Transverse colon (tissue), 4 donors: Measurements from ENCODE around the gene GDPD5. TPM values are rescaled to one million over a fixed set of nuclear protein-coding genes. Genes with fewer than 3 reads are reported as not detected.
A peak's percentile ranks its signal among the peaks of the same experiment; 100 is the strongest.

ENCODE experiments used
- DNase-seq: peaks from one replicate; pipeline ENCODE4 v3.0.0-alpha.2; 2019
- H3K27ac ChIP-seq, 4 donors: fragments of 200-600 bp; sonication (generic); 2 replicates each; pipeline ENCODE4 v1.5.1; 2016 to 2018; ENCODE audit warnings: inconsistent platforms in 4 of 4
- H3K27me3 ChIP-seq: fragments of 200-600 bp; sonication (generic); 2 replicates; pipeline ENCODE4 v1.5.1; 2017; ENCODE audit warnings: inconsistent platforms
- H3K36me3 ChIP-seq, 4 donors: fragments of 200-600 bp; sonication (generic); 2 replicates each; pipeline ENCODE4 v1.5.1; 2017 to 2019; ENCODE audit warnings: inconsistent platforms in 4 of 4
- H3K4me1 ChIP-seq, 4 donors: fragments of 200-600 bp; sonication (generic); 2 replicates each; pipeline ENCODE4 v1.5.1; 2017 to 2020; ENCODE audit warnings: inconsistent platforms in 4 of 4
- H3K4me3 ChIP-seq, 4 donors: fragments of 200-600 bp; sonication (generic); 1 replicate in 1 of 4; 2 replicates in 3 of 4; pipeline versions ENCODE4 v1.5.1 to v1.6.1; 2017 to 2019; ENCODE audit warnings: inconsistent platforms in 4 of 4
- H3K9me3 ChIP-seq, 2 donors: fragments of 200-600 bp; sonication (generic); 2 replicates each; pipeline ENCODE4 v1.5.1; 2017 to 2019; ENCODE audit warnings: inconsistent platforms in 2 of 2
- CTCF ChIP-seq, 5 experiments: fragments of 200-600 bp in 3 of 5; fragments of 450-650 bp in 2 of 5; sonication (generic) in 3 of 5; IDR thresholded peaks; 1 replicate in 2 of 5; 2 replicates in 3 of 5; pipeline ENCODE4 v1.5.1; 2016 to 2017; ENCODE audit warnings: antibody characterized with exemption in 5 of 5, inconsistent platforms in 3 of 5, mild to moderate bottlenecking in 2 of 5, moderate library complexity in 1 of 5
- EP300 ChIP-seq: sonication (generic); formaldehyde crosslinking; IDR thresholded peaks from one replicate; pipeline ENCODE4 v1.6.1; 2017; ENCODE audit warnings: antibody characterized with exemption, low read depth
- POLR2A ChIP-seq: fragments of 450-650 bp; IDR thresholded peaks from one replicate; pipeline ENCODE4 v1.6.1; 2016; ENCODE audit warnings: antibody characterized with exemption, mild to moderate bottlenecking, moderate library complexity
- POLR2AphosphoS5 ChIP-seq, 3 donors: sonication (generic); formaldehyde crosslinking; IDR thresholded peaks; one replicate each; pipeline ENCODE4 v1.6.1; 2016; ENCODE audit warnings: antibody characterized with exemption in 3 of 3
- WGBS, 2 donors: methylation state at CpG; one replicate each; pipeline ENCODE4 v1.1.5; 2018; ENCODE audit warnings: low coverage in 1 of 2; 5-methylcytosine and 5-hydroxymethylcytosine counted together
- in situ Hi-C, 4 donors: fragments of 200-750 bp; cut with MboI; loops; one replicate each; pipeline versions ENCODE4 v1.15.0 to v1.15.1; 2017; ENCODE audit warnings: low sequenced_read_pairs in 3 of 4, low pct_ligation_motif_present in 1 of 4, low pct_unique_long_range_greater_than_20kb in 1 of 4
- intact Hi-C: fragments of 100-400 bp; cut with DNase I; formaldehyde crosslinking; loops from one replicate; pipeline ENCODE4 v1.15.1; 2023; ENCODE audit warnings: low total_unique reads
- total RNA-seq, 4 donors: library from RNA; depleted of rRNA; stranded (reverse); fragments of >200 nt; gene quantifications; one replicate each; pipeline ENCODE4 v1.1.0, GENCODE V29; 2016

Gene GDPD5
- total RNA-seq, 4 donors from 2014 or later = 3.7 to 10.1 (median 7.1) TPM; not detected in 1

GRCh38 chr11:75389925-75390324, 135.8 kb downstream of the GDPD5 start:
- TF ChIP-seq EP300 (no peak), POLR2A (no peak), CTCF (IDR thresholded peaks at IDR 0.05) (no peak), POLR2AphosphoS5 (IDR thresholded peaks at IDR 0.05) (no peak)
- H3K9me3 ChIP-seq = no peaks in the 10 kb centered on the region
- WGBS, 2 donors = 87% methylated on average over 7 of the region's 7 CpGs; no CpG with 5 or more reads in 1 of the 2 donors

GRCh38 chr11:75389276-75389605, 136.5 kb downstream of the GDPD5 start:
- 68 to 72% methylated on average over 7 to 11 of the region's 11 CpGs for WGBS, 2 donors
- intact Hi-C loops (loop anchor here (2.0 to 10.0 kb wide), 2 partner anchors 144 to 1056 kb away; partner anchors contain the start of gene EMSY), in situ Hi-C loops (loop anchor here in 3 of 4 donors (5.0 to 10.0 kb wide), 3 partner anchors 54 to 114 kb away; no protein-coding TSS in a partner anchor)
- peaks cover 0 to 37% (median 16%) of the 10 kb centered on the region in 4 donors for H3K4me1 ChIP-seq
- H3K36me3 ChIP-seq = no peaks in the 10 kb centered on the region
- H3K27me3 ChIP-seq = no peaks in the 10 kb centered on the region
- no peak for DNase-seq
- TF ChIP-seq POLR2AphosphoS5 (IDR thresholded peaks at IDR 0.05) = no peak
- TF ChIP-seq CTCF (IDR thresholded peaks at IDR 0.05) = no peak
- no peak for TF ChIP-seq POLR2A
- no peak for TF ChIP-seq EP300
- no peak overlapping the region for H3K4me3 ChIP-seq
- H3K9me3 ChIP-seq = no peaks in the 10 kb centered on the region
- H3K27ac ChIP-seq = no peak overlapping the region

More at GRCh38 chr11:75389925-75390324, 135.8 kb downstream of the GDPD5 start:
- in situ Hi-C loops = loop anchor here in 3 of 4 donors (5.0 to 10.0 kb wide), 3 partner anchors 55 to 115 kb away; no protein-coding TSS in a partner anchor
- intact Hi-C loops = loop anchor here (2.0 to 10.0 kb wide), 2 partner anchors 143 to 1055 kb away; partner anchors contain the start of gene EMSY
- Histone ChIP-seq H3K4me1 (peaks cover 0 to 30% (median 14%) of the 10 kb centered on the region in 4 donors), H3K4me3 (no peak overlapping the region), H3K36me3 (no peaks in the 10 kb centered on the region), H3K27ac (no peak overlapping the region), H3K27me3 (no peaks in the 10 kb centered on the region)
- no peak for DNase-seq

GRCh38 chr11:75388386-75389275, 137.1 kb downstream of the GDPD5 start:
- TF ChIP-seq EP300 (no peak), CTCF (IDR thresholded peaks at IDR 0.05) (peak; percentile 82 to 91 (median 88))
- H3K27ac ChIP-seq = peak overlapping the region in 3 of 4 donors; percentile 20 to 75 (median 69)
- H3K27me3 ChIP-seq = no peaks in the 10 kb centered on the region
- no peaks in the 10 kb centered on the region for H3K36me3 ChIP-seq
- 23 to 27% methylated on average over 3 to 9 of the region's 9 CpGs for WGBS, 2 donors
- DNase-seq = peak; percentile 73
- H3K4me1 ChIP-seq = peaks cover 0 to 39% (median 18%) of the 10 kb centered on the region in 4 donors
- no peaks in the 10 kb centered on the region for H3K9me3 ChIP-seq
- in situ Hi-C loops = loop anchor here in 3 of 4 donors (5.0 to 10.0 kb wide), 3 partner anchors 54 to 114 kb away; no protein-coding TSS in a partner anchor
- intact Hi-C loops = loop anchor here (2.0 to 10.0 kb wide), 2 partner anchors 144 to 1056 kb away; partner anchors contain the start of gene EMSY
- no peak overlapping the region for H3K4me3 ChIP-seq

- in situ Hi-C loops = loop anchor here in 3 of 4 donors (5.0 to 10.0 kb wide), 3 partner anchors 53 to 113 kb away; no protein-coding TSS in a partner anchor
Measured at GRCh38 chr11:75387736-75388294, 137.9 kb downstream of the GDPD5 start.

More at GRCh38 chr11:75387736-75388294, 137.9 kb downstream of the GDPD5 start:
- WGBS, 2 donors = 70 to 82% methylated on average over 3 of the region's 3 CpGs
- peak overlapping the region; percentile 51 to 75 (median 64) for H3K27ac ChIP-seq
- TF ChIP-seq POLR2A (no peak), POLR2AphosphoS5 (IDR thresholded peaks at IDR 0.05) (no peak), EP300 (no peak), CTCF (IDR thresholded peaks at IDR 0.05) (no peak)
- no peaks in the 10 kb centered on the region for H3K27me3 ChIP-seq
- H3K36me3 ChIP-seq = no peaks in the 10 kb centered on the region
- no peak overlapping the region for H3K4me3 ChIP-seq
- DNase-seq = no peak
- intact Hi-C loops = loop anchor here (1.0 to 10.0 kb wide), 3 partner anchors 108 to 1057 kb away; partner anchors contain the start of gene EMSY
- H3K9me3 ChIP-seq = no peaks in the 10 kb centered on the region
- H3K4me1 ChIP-seq = peaks cover 0 to 39% (median 18%) of the 10 kb centered on the region in 4 donors
